ENCODE results near the gene PRXL2C. TPM values are rescaled to one million over a fixed set of nuclear protein-coding genes. Genes with fewer than 3 reads are reported as not detected.

The PRXL2C gene
- total and polyA plus RNA-seq, 9 of the 15 experiments (the other 6 are each of a cell fraction or from before 2014, with no cell fraction given) = 3.6 to 15.3 (median 10.6) TPM

- no peak for TF ChIP-seq ZBTB40 (IDR thresholded peaks at IDR 0.05)
- TF ChIP-seq ZBTB40 (CRISPR knock-in tag; IDR thresholded peaks at IDR 0.05) = no peak
- TF ChIP-seq ZFX (CRISPR knock-in tag; IDR thresholded peaks at IDR 0.05) = peak; percentile 86
- TF ChIP-seq ZNF212 (CRISPR knock-in tag; IDR thresholded peaks at IDR 0.05) = no peak
- 0 out of 2 replicates have a peak, but pooled peaks have one; percentile 63 for TF ChIP-seq PREB (CRISPR knock-in tag; IDR thresholded peaks at IDR 0.05)
- no peak for TF ChIP-seq CBX2 (IDR thresholded peaks at IDR 0.05; ENCODE audit: insufficient read depth, low read length, poor library complexity, severe bottlenecking)
- TF ChIP-seq RB1 (IDR thresholded peaks at IDR 0.05; ENCODE audit: low read depth) = peak; percentile 61
- TF ChIP-seq ZNF592 (IDR thresholded peaks at IDR 0.05) = peak; percentile 36; the same call in 1 of the 2 replicates
- TF ChIP-seq PCBP1 (IDR thresholded peaks at IDR 0.05; ENCODE audit: low read depth, low read length, poor library complexity, severe bottlenecking) = peak; percentile 13
- peak; percentile 77 for TF ChIP-seq RBFOX2 (IDR thresholded peaks at IDR 0.05; ENCODE audit: low read depth, low read length)
Measured at GRCh38 chr9:96654450-96655197, 493 bp downstream of the PRXL2C start (continued).
